HG03159 (cell line): ENCODE measurements around the gene MITF.

Experiments used
- ATAC-seq: cut with Tn5 transposase; IDR thresholded peaks from one replicate; pipeline ENCODE4 v1.9.1; 2021; ENCODE audit warnings: mild to moderate bottlenecking, moderate library complexity; ENCODE audit not compliant: unreplicated experiment

The MITF gene

GRCh38 chr3:69724722-69725435 is 14.4 kb upstream of the MITF start:
- ATAC-seq: no peak

- no peak for ATAC-seq
Measured at GRCh38 chr3:69725994-69726571, 13.2 kb upstream of the MITF start.

GRCh38 chr3:69729147-69729919 is 9.9 kb upstream of the MITF start:
- ATAC-seq: no peak

- ATAC-seq: no peak
Measured at GRCh38 chr3:69731080-69731479, 8.2 kb upstream of the MITF start.

GRCh38 chr3:69735893-69736292 is 3.4 kb upstream of the MITF start:
- no peak for ATAC-seq

GRCh38 chr3:69737392-69737791 is 1.9 kb upstream of the MITF start:
- no peak for ATAC-seq

- no peak for ATAC-seq
Measured at GRCh38 chr3:69738315-69738714, 949 bp upstream of the MITF start.

GRCh38 chr3:69738859-69739203 is 433 bp upstream of the MITF start:
- ATAC-seq: no peak

- no peak for ATAC-seq
Measured at GRCh38 chr3:69740103-69741021, 1.1 kb downstream of the MITF start.

GRCh38 chr3:69741032-69741767 is 1.9 kb downstream of the MITF start:
- ATAC-seq: no peak

GRCh38 chr3:69742391-69742790 is 3.1 kb downstream of the MITF start:
- ATAC-seq: no peak

GRCh38 chr3:69743975-69744906 is 5.0 kb downstream of the MITF start:
- ATAC-seq: no peak

GRCh38 chr3:69745505-69745904 is 6.2 kb downstream of the MITF start:
- ATAC-seq: no peak

- ATAC-seq: no peak
Measured at GRCh38 chr3:69746119-69746518, 6.9 kb downstream of the MITF start.

GRCh38 chr3:69747511-69748258 is 8.4 kb downstream of the MITF start:
- ATAC-seq: no peak

GRCh38 chr3:69748503-69748902 is 9.2 kb downstream of the MITF start:
- no peak for ATAC-seq

GRCh38 chr3:69749461-69749860 is 10.2 kb downstream of the MITF start:
- no peak for ATAC-seq

- ATAC-seq: no peak
Measured at GRCh38 chr3:69750549-69750948, 11.3 kb downstream of the MITF start.

- ATAC-seq: no peak
Measured at GRCh38 chr3:69751074-69751476, 11.8 kb downstream of the MITF start.
